HG03432 (cell line): ENCODE results near the gene SRPK2.

Source experiments
- ATAC-seq: cut with Tn5 transposase; IDR thresholded peaks from one replicate; pipeline ENCODE4 v1.9.1; 2021; ENCODE audit warnings: mild to moderate bottlenecking, moderate library complexity; ENCODE audit not compliant: unreplicated experiment

SRPK2 gene

GRCh38 chr7:105107458-105107857 lies 281.3 kb downstream of the SRPK2 start:
- ATAC-seq = no peak

- ATAC-seq = no peak
Measured at GRCh38 chr7:105106473-105106872, 282.2 kb downstream of the SRPK2 start.

- ATAC-seq = no peak
Measured at GRCh38 chr7:105105579-105105978, 283.1 kb downstream of the SRPK2 start.

GRCh38 chr7:105102557-105103352 lies 286.0 kb downstream of the SRPK2 start:
- ATAC-seq = no peak

GRCh38 chr7:105101864-105102263 lies 286.9 kb downstream of the SRPK2 start:
- no peak for ATAC-seq

GRCh38 chr7:105098863-105099515 lies 289.7 kb downstream of the SRPK2 start:
- peak; percentile 80 for ATAC-seq

DNA sequence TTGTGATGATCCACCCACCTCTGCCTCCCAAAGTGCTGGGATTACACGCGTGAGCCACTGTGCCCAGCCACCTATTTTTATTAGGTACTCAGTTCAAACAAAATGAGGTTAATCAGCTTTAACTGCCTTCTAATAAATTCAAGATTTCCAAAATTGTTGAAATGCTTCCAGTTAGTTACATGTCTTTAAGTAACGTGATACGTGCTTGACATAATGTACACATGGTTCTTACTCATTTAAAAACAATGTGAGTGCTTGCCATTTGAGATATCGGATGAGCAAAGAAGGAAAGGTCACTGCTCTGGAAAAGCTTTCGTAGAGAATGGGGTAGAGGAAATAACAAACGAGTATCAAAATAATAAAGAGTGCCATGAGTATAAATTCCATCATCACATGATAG lies 291.1 kb downstream of the SRPK2 start:
- no peak for ATAC-seq

- ATAC-seq = no peak
Measured at GRCh38 chr7:105096306-105096705, 292.4 kb downstream of the SRPK2 start.

DNA sequence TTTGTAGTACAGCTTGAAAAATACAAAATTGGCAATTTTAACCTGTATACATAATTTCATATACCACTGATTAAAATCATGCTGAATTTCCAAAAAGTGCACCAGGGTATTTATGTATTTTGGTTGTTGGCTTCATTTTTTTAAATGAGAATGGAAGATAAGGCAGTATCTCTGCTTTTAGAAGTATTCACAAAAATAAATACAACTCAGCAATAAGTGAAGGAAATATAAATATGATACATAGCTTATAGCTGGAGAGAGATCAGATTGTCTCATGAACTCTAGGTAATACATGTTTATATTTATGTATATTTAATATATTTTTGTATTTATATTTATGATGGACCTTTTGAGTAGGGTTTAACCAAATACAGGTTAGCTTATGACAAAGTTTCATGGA lies 293.8 kb downstream of the SRPK2 start:
- no peak for ATAC-seq

- no peak for ATAC-seq
Measured at GRCh38 chr7:105088456-105088855, 300.3 kb downstream of the SRPK2 start.

DNA sequence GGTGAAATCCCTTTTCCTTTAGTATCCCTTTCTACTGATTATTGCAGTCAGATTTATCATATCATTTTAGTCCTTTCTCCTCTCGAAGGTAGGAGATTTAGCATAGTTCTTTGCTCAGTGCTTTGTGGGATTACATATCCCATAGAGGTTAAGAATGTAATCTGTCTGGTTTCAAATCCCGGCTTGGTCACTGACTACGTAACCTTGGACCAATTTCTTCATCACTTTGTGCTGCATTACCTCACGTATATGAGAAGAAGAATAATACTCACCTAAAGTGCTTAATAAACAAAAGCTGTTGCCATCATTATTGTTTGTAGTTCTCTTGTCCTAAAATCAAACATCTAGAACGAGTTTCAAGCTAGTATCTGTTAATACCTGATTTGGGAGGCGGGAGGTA lies 300.7 kb downstream of the SRPK2 start:
- ATAC-seq = no peak

DNA sequence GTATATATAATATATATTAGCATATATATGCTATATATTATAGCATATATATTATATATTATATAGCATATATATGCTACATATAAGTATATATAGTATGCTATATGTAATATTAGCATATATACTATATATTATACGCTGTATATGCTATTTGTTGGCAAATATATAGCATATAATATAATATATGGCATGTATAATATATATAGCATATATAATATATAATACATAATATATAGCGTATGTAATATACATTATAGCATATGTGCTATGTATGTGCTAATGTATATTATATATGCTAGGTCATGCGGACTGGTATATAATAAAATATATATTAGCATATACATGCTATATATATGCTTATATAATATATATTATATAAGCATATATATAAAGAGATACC lies 301.9 kb downstream of the SRPK2 start:
- no peak for ATAC-seq

GRCh38 chr7:105084581-105084980 lies 304.1 kb downstream of the SRPK2 start:
- no peak for ATAC-seq

DNA sequence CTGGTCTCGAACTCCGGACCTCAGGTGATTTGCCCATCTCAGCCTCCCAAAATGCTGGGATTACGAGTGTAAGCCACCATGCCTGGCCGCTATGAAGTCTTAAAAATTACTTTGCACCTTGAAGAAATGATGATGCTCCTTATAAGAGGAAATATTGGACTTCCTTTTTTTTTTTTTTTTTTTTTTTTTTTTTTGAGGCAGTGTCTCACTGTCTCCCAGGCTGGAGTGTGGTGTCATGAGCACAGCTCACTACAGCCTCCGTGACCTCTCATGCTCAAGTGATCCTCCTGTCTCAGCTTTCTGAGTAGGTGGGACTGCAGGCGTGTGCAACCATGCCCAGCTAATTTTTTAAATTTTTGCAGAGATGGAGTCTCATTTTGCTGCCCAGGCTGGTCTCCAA lies 309.4 kb downstream of the SRPK2 start:
- ATAC-seq = no peak

- no peak for ATAC-seq
Measured at GRCh38 chr7:105073143-105073542, 315.6 kb downstream of the SRPK2 start.

DNA sequence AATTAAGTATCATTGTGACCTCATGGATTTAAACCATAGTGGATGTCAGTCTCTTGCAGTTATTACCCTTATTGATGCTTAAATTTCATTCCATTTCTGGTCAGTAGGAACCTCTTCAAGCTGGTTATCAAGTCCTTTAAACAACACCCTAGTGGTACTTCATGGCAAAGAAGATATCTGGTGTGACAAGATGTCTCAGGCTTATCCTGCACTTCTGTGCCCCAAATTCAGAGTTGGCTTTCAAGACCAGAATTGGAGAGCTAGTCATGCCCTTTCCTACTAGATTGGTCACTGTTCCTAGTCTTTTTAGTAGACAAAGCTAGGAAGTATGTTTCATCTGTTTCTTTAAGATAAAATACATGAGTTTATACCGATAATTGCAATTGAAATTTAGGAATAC lies 319.8 kb downstream of the SRPK2 start:
- ATAC-seq = no peak

GRCh38 chr7:105067691-105068090 lies 321.0 kb downstream of the SRPK2 start:
- ATAC-seq = no peak
